Fibroblast of pulmonary artery (primary cell): Measurements from ENCODE around the gene ASIC2.

Experiments
- DNase-seq: peaks from one replicate; pipeline ENCODE4 v3.0.0-alpha.2; 2010; ENCODE audit warnings: low read depth
- H3K4me3 ChIP-seq: replicated peaks from 2 replicates; pipeline ENCODE4 v1.5.1; 2011; ENCODE audit warnings: low read depth, mild to moderate bottlenecking, control low read depth, low read length, moderate library complexity
- CTCF ChIP-seq: IDR thresholded peaks from 2 replicates; pipeline ENCODE4 v1.5.1; 2011; ENCODE audit warnings: mild to moderate bottlenecking, control low read depth, low read length, inconsistent platforms; ENCODE audit errors: missing control alignments

The ASIC2 gene

GRCh38 chr17:33280162-33280943, 12.7 kb downstream of the ASIC2 start:
- no peak for TF ChIP-seq CTCF
- no peak overlapping the region for H3K4me3 ChIP-seq
- no peak for DNase-seq

GRCh38 chr17:33277436-33278100, 15.5 kb downstream of the ASIC2 start:
- no peak overlapping the region for H3K4me3 ChIP-seq
- no peak for DNase-seq
- no peak for TF ChIP-seq CTCF

GRCh38 chr17:33273743-33274410, 19.2 kb downstream of the ASIC2 start:
- no peak for TF ChIP-seq CTCF
- no peak for DNase-seq
- no peak overlapping the region for H3K4me3 ChIP-seq

GRCh38 chr17:33273271-33273670, 19.8 kb downstream of the ASIC2 start:
- no peak for DNase-seq
- TF ChIP-seq CTCF, result no peak
- no peak overlapping the region for H3K4me3 ChIP-seq

GRCh38 chr17:33272438-33272837, 20.7 kb downstream of the ASIC2 start:
- no peak for TF ChIP-seq CTCF
- DNase-seq, result no peak
- no peak overlapping the region for H3K4me3 ChIP-seq

GRCh38 chr17:33269337-33270060, 23.6 kb downstream of the ASIC2 start:
- no peak for TF ChIP-seq CTCF
- no peak for DNase-seq

More at GRCh38 chr17:33269337-33270060, 23.6 kb downstream of the ASIC2 start:
- no peak overlapping the region for H3K4me3 ChIP-seq
